Type B pancreatic cell (in vitro differentiated cells): Measurements from ENCODE around the gene NCKAP5L. TPM values are rescaled to one million over a fixed set of nuclear protein-coding genes. Genes with fewer than 3 reads are reported as not detected.

Experiments used
- DNase-seq: peaks from one replicate; pipeline ENCODE4 v3.0.0; 2021; ENCODE audit warnings: mixed read lengths; ENCODE audit not compliant: unreplicated experiment; ENCODE audit errors: extremely low spot score
- H3K27ac Mint-ChIP-seq: 2 replicates; pipeline ENCODE4 v1.8.0; 2021; ENCODE audit warnings: mild to moderate bottlenecking, mixed read lengths
- H3K27me3 Mint-ChIP-seq: 2 replicates; pipeline ENCODE4 v1.8.0; 2021; ENCODE audit warnings: mixed read lengths
- H3K36me3 Mint-ChIP-seq: 2 replicates; pipeline ENCODE4 v1.8.0; 2021; ENCODE audit warnings: mixed read lengths
- H3K4me1 Mint-ChIP-seq: one replicate; pipeline ENCODE4 v1.8.0; 2021; ENCODE audit warnings: mixed read lengths; ENCODE audit not compliant: unreplicated experiment
- H3K4me3 Mint-ChIP-seq: 2 replicates; pipeline ENCODE4 v1.8.0; 2021; ENCODE audit warnings: mild to moderate bottlenecking, mixed read lengths
- H3K9me3 Mint-ChIP-seq: 2 replicates; pipeline ENCODE4 v1.8.0; 2021; ENCODE audit warnings: mixed read lengths
- CTCF ChIP-seq: fragments of 200-600 bp; sonication (generic); conservative IDR thresholded peaks from 2 replicates; pipeline ENCODE4 v1.5.0; 2021; ENCODE audit warnings: antibody characterized with exemption, mild to moderate bottlenecking
- total RNA-seq: library from RNA; stranded (reverse); gene quantifications from 2 replicates; pipeline ENCODE4 v1.2.1, GENCODE V29; 2021; ENCODE audit warnings: low replicate concordance

NCKAP5L gene
- total RNA-seq, 1 donor from 2014 or later: 28.8 TPM

DNA sequence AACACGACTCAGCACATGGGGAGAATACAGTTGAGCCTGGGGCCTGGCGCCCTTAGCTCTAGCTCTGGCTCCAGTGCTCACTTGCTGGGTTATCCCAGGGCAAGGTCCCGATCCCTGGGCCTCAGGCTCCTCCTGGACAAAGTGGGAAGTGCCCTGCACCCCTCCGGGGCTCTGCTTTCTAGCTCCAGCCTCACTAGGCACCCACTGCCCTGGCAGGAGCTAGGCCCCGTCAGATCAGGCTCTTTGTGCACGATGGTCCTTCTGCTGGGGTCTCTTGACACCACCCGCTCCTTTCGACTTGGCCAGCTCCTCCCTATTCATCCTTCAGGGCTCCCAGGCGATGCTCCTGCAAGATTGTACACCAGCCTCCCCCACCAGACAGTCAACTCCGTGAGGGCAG lies 23.4 kb downstream of the NCKAP5L start:
- no peak for DNase-seq
- Mint-ChIP-seq H3K4me3 (no peak overlapping the region), H3K4me1 (peaks cover 23% of the 10 kb centered on the region), H3K9me3 (no peaks in the 10 kb centered on the region), H3K27me3 (no peaks in the 10 kb centered on the region), H3K27ac (no peak overlapping the region), H3K36me3 (peaks cover 3% of the 10 kb centered on the region)
- TF ChIP-seq CTCF: no peak

DNA sequence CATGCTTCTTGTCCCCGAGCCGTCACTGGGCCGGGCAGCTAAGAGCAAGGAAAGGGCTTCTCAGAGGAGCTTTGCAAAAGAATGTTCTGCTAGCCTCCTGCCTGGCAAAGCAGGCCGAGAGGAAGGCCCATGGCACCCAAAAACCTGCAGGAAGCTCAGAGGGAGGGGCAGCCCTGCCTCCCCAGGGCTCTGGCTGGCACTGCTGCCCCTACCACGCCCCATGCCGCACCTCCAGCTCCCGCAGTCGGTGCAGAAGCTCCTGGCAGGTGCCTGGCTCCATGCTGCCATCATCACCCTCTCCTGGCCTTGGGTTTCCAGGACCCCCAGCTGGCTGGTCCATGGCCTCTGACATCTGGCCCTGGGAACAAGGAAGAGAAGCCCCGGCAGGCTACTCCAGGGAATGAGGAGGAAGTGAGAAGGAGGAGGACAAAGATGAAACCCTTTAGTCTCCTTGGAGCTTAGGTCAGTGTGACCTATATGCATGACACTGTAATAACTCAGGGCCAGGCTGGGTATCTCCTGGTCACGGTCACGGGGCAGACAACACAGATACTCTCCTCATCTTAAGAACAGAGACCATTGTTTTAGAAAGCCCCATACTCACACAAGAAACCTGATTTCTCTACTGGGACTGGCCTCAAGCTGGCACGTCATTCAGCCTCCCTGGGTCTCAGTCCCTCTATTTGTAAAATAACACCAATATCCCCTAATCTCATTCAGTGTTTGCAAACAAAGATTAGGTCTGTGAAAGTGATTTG lies 24.3 kb downstream of the NCKAP5L start:
- H3K36me3 Mint-ChIP-seq: peaks cover 3% of the 10 kb centered on the region
- TF ChIP-seq CTCF: no peak
- no peak overlapping the region for H3K27ac Mint-ChIP-seq
- DNase-seq: no peak
- H3K4me3 Mint-ChIP-seq: no peak overlapping the region
- no peaks in the 10 kb centered on the region for H3K27me3 Mint-ChIP-seq
- no peaks in the 10 kb centered on the region for H3K9me3 Mint-ChIP-seq
- H3K4me1 Mint-ChIP-seq: peaks cover 18% of the 10 kb centered on the region

- no peak for DNase-seq
- Mint-ChIP-seq H3K4me3 (no peak overlapping the region), H3K4me1 (peaks cover 8% of the 10 kb centered on the region), H3K27ac (no peak overlapping the region), H3K9me3 (no peaks in the 10 kb centered on the region), H3K36me3 (peaks cover 3% of the 10 kb centered on the region), H3K27me3 (no peaks in the 10 kb centered on the region)
- TF ChIP-seq CTCF: no peak
Observed at GRCh38 chr12:49801141-49802063, 26.8 kb downstream of the NCKAP5L start.

DNA sequence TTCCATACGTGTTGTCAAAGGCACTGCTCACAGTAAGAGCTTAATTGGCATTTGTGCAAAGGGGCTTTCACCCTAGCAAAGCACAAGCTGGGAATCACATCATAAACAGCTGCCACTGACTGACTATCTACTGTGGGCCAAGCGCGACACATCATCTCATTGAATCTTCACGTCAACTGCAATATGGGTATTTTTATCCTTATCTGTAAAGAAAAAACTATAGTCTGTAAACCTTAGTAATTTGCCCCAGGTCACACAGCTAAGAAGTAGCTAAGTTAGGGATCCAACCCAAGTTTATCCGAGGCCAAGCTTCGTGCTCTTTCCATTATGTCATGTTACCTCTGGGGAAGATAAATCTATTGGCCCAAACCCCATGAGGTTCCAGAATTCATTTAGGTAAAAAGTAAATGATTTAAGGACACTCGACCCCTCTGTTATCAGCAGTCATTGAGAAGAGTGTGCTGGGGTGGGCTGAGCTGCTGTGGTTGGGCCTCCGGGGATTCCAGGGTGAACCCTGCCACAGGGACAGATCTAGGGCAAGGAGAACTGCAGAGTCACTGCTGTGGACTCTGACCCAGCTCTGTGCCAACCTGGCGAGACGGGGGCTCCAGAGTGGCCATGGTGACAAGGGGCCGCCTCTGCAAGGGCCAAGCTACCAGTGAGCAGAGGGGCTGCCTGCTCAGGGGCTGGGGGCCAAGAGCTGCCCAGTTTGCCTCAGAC lies 27.6 kb downstream of the NCKAP5L start:
- no peak for DNase-seq
- no peaks in the 10 kb centered on the region for H3K9me3 Mint-ChIP-seq
- H3K4me3 Mint-ChIP-seq: no peak overlapping the region
- peaks cover 8% of the 10 kb centered on the region for H3K4me1 Mint-ChIP-seq
- no peak for TF ChIP-seq CTCF
- H3K27ac Mint-ChIP-seq: no peak overlapping the region
- H3K36me3 Mint-ChIP-seq: peaks cover 3% of the 10 kb centered on the region
- H3K27me3 Mint-ChIP-seq: no peaks in the 10 kb centered on the region

GRCh38 chr12:49798934-49799333 lies 29.3 kb downstream of the NCKAP5L start:
- Mint-ChIP-seq H3K9me3 (no peaks in the 10 kb centered on the region), H3K4me3 (no peak overlapping the region), H3K4me1 (peaks cover 8% of the 10 kb centered on the region), H3K27ac (peak overlapping the region; percentile 22), H3K27me3 (no peaks in the 10 kb centered on the region), H3K36me3 (peaks cover 3% of the 10 kb centered on the region)
- no peak for TF ChIP-seq CTCF
- no peak for DNase-seq
